WERI-Rb-1 (cell line): Measurements from ENCODE around the gene YDJC.
"Not testable (repeated sequence)": the region's sequence is repeated elsewhere in the genome, so short reads cannot be mapped to it uniquely, and the experiment has no call there.

Source experiments
- DNase-seq: peaks from one replicate; pipeline ENCODE4 v3.0.0-alpha.2; 2020
- H3K27ac ChIP-seq: fragments of 250-450 bp; sonication (Bioruptor Pico); 2 replicates; pipeline ENCODE4 v1.5.1; 2020; ENCODE audit warnings: mild to moderate bottlenecking, moderate library complexity
- H3K27me3 ChIP-seq: fragments of 250-450 bp; sonication (Bioruptor Pico); 2 replicates; pipeline ENCODE4 v1.5.1; 2021; ENCODE audit warnings: mild to moderate bottlenecking, low read depth, moderate library complexity; ENCODE audit not compliant: insufficient read depth, severe bottlenecking
- H3K36me3 ChIP-seq: fragments of 250-450 bp; sonication (Bioruptor Pico); 2 replicates; pipeline ENCODE4 v1.5.1; 2020; ENCODE audit warnings: mild to moderate bottlenecking, moderate library complexity
- H3K4me3 ChIP-seq: 2 replicates; pipeline ENCODE4 v1.5.1; 2011; ENCODE audit warnings: low read depth, mild to moderate bottlenecking, control low read depth, low read length
- H3K9me3 ChIP-seq: fragments of 250-450 bp; sonication (Bioruptor Pico); 2 replicates; pipeline ENCODE4 v1.5.1; 2021; ENCODE audit warnings: mild to moderate bottlenecking, moderate library complexity; ENCODE audit not compliant: severe bottlenecking
- TF ChIP-seq, protein P1 (sequence below): IDR thresholded peaks from 2 replicates; pipeline ENCODE4 v1.5.1; 2011; ENCODE audit warnings: low read depth, mild to moderate bottlenecking, control low read depth, inconsistent platforms, low read length

YDJC gene

GRCh38 chr22:21599053-21599893 is 30.5 kb downstream of the YDJC start:
- TF ChIP-seq, protein P1, sequence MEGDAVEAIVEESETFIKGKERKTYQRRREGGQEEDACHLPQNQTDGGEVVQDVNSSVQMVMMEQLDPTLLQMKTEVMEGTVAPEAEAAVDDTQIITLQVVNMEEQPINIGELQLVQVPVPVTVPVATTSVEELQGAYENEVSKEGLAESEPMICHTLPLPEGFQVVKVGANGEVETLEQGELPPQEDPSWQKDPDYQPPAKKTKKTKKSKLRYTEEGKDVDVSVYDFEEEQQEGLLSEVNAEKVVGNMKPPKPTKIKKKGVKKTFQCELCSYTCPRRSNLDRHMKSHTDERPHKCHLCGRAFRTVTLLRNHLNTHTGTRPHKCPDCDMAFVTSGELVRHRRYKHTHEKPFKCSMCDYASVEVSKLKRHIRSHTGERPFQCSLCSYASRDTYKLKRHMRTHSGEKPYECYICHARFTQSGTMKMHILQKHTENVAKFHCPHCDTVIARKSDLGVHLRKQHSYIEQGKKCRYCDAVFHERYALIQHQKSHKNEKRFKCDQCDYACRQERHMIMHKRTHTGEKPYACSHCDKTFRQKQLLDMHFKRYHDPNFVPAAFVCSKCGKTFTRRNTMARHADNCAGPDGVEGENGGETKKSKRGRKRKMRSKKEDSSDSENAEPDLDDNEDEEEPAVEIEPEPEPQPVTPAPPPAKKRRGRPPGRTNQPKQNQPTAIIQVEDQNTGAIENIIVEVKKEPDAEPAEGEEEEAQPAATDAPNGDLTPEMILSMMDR, result no peak
- H3K27ac ChIP-seq, result no peak overlapping the region
- H3K4me3 ChIP-seq, result no peak overlapping the region
- DNase-seq, result no peak
- no peaks in the 10 kb centered on the region for H3K27me3 ChIP-seq
- H3K9me3 ChIP-seq, result no peaks in the 10 kb centered on the region
- peaks cover 53% of the 10 kb centered on the region for H3K36me3 ChIP-seq

- H3K4me3 ChIP-seq, result no peak overlapping the region
- no peaks in the 10 kb centered on the region for H3K27me3 ChIP-seq
- TF ChIP-seq, protein P1, result no peak
- DNase-seq, result no peak
- H3K27ac ChIP-seq, result no peak overlapping the region
- peaks cover 61% of the 10 kb centered on the region for H3K36me3 ChIP-seq
- no peaks in the 10 kb centered on the region for H3K9me3 ChIP-seq
Measured at GRCh38 chr22:21598302-21598701, 31.5 kb downstream of the YDJC start.

DNA sequence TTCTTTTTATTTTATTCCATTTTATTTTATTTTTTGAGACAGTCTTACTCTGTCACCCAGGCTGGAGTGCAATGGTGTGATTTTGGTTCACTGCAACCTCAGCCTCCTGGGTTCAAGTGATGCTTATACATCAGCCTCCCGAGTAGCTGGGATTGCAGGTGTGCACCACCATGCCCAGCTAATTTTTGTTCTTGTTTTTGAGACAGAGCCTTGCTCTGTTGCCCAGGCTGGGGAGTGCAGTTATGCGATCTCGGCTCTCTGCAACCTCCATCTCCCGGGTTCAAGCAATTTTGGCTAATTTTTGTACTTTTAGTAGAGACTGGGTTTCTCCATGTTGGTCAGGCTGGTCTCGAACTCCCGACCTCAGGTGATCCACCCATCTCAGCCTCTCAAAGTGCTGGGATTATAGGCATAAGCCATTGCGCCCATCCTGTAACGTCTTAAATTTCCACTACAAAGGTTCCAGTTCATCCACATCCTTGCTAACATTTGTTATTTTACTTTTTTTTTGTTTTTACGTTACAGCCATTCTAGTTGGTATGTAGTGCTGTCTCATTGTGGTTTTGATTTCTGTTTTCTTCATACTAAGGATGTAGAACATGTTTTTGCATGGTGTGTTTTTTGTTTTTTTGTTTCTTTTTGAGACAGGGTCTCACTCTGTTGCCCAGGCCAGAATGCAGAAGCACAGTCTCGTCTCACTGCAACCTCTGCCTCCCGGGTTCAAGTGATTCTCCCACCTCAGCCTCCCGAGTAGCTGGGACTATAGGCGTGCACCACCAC is 33.3 kb downstream of the YDJC start:
- not testable (repeated sequence) for H3K4me3 ChIP-seq, H3K9me3 ChIP-seq, DNase-seq, H3K27me3 ChIP-seq, H3K27ac ChIP-seq
- peaks cover 68% of the 10 kb centered on the region for H3K36me3 ChIP-seq

- H3K27ac ChIP-seq, result no peak overlapping the region
- no peaks in the 10 kb centered on the region for H3K27me3 ChIP-seq
- no peak for DNase-seq
- no peak overlapping the region for H3K4me3 ChIP-seq
- H3K9me3 ChIP-seq, result no peaks in the 10 kb centered on the region
- TF ChIP-seq, protein P1, result no peak
- peaks cover 65% of the 10 kb centered on the region for H3K36me3 ChIP-seq
Measured at GRCh38 chr22:21594865-21595452, 34.9 kb downstream of the YDJC start.

- no peak overlapping the region for H3K27ac ChIP-seq
- DNase-seq, result peak; percentile 46
- H3K9me3 ChIP-seq, result no peaks in the 10 kb centered on the region
- no peaks in the 10 kb centered on the region for H3K27me3 ChIP-seq
- TF ChIP-seq, protein P1, result peak; percentile 86
- no peak overlapping the region for H3K4me3 ChIP-seq
- peaks cover 58% of the 10 kb centered on the region for H3K36me3 ChIP-seq
Measured at GRCh38 chr22:21593406-21594232, 36.2 kb downstream of the YDJC start.
